Stimulated activated CD8-positive, alpha-beta memory T cell treated with anti-CD3 and anti-CD28 coated beads, Interleukin-4, amount 100 ng/mL, for 48 hours (primary cell): Measurements from ENCODE around the gene NDUFAB1.
"Not testable (repeated sequence)": the region's sequence is repeated elsewhere in the genome, so short reads cannot be mapped to it uniquely, and the experiment has no call there.

Source experiments
- DNase-seq: peaks from one replicate; pipeline ENCODE4 v3.0.0-alpha.2; 2020

Gene NDUFAB1

GRCh38 chr16:23595951-23596720 lies at the start of gene NDUFAB1:
Gene NDUFAB1 (minus strand): TSS chr16:23596316. CDS start chr16:23596290, 26 bp downstream.
- DNase-seq, result peak; percentile 94

GRCh38 chr16:23642246-23642774 lies 46.2 kb upstream of the NDUFAB1 start:
- no peak for DNase-seq

- peak; percentile 92 for DNase-seq
Observed at GRCh38 chr16:23640931-23641765, 45.0 kb upstream of the NDUFAB1 start, which contains the start of the genes DCTN5 and PALB2. Gene DCTN5 (plus strand): TSS chr16:23641466. CDS start chr16:23641543, 77 bp downstream. Gene PALB2 (minus strand): TSS chr16:23641310. CDS start chr16:23641157, 153 bp downstream.

- DNase-seq, result no peak
Observed at GRCh38 chr16:23640615-23640930, 44.5 kb upstream of the NDUFAB1 start.

GRCh38 chr16:23635958-23636357 lies 39.8 kb upstream of the NDUFAB1 start:
- DNase-seq, result no peak

- no peak for DNase-seq
Observed at GRCh38 chr16:23634461-23635036, 38.4 kb upstream of the NDUFAB1 start.

- not testable (repeated sequence) for DNase-seq
Observed at GRCh38 chr16:23631874-23632273, 35.8 kb upstream of the NDUFAB1 start.

GRCh38 chr16:23629516-23629915 lies 33.4 kb upstream of the NDUFAB1 start:
- no peak for DNase-seq

GRCh38 chr16:23624092-23624491 lies 28.0 kb upstream of the NDUFAB1 start:
- no peak for DNase-seq

- DNase-seq, result no peak
Observed at GRCh38 chr16:23615805-23616204, 19.7 kb upstream of the NDUFAB1 start.

- DNase-seq, result no peak
Observed at GRCh38 chr16:23611936-23612335, 15.8 kb upstream of the NDUFAB1 start.

- DNase-seq, result not testable (repeated sequence)
Observed at GRCh38 chr16:23610905-23611304, 14.8 kb upstream of the NDUFAB1 start.

GRCh38 chr16:23609929-23610328 lies 13.8 kb upstream of the NDUFAB1 start:
- DNase-seq, result no peak

GRCh38 chr16:23608194-23608593 lies 12.1 kb upstream of the NDUFAB1 start:
- no peak for DNase-seq

GRCh38 chr16:23607726-23608125 lies 11.6 kb upstream of the NDUFAB1 start:
- no peak for DNase-seq

GRCh38 chr16:23597003-23597756 lies 1.1 kb upstream of the NDUFAB1 start:
- peak; percentile 36 for DNase-seq

- DNase-seq, result no peak
Observed at GRCh38 chr16:23595246-23595950, 718 bp downstream of the NDUFAB1 start.

- DNase-seq, result no peak
Observed at GRCh38 chr16:23594186-23594585, 1.9 kb downstream of the NDUFAB1 start.

- no peak for DNase-seq
Observed at GRCh38 chr16:23590181-23590580, 5.9 kb downstream of the NDUFAB1 start.

- no peak for DNase-seq
Observed at GRCh38 chr16:23587726-23588125, 8.4 kb downstream of the NDUFAB1 start.

GRCh38 chr16:23584186-23585076 lies 11.7 kb downstream of the NDUFAB1 start:
- DNase-seq, result no peak
